GM18507 (cell line): Measurements from ENCODE around the gene MYRIP.

Source experiments
- DNase-seq: peaks from one replicate; pipeline ENCODE4 v3.0.0; 2011; ENCODE audit warnings: low read depth; ENCODE audit not compliant: insufficient read length; ENCODE audit errors: extremely low spot score
- FAIRE-seq: peaks from 2 replicates; lab custom pipeline; 2011; peaks lifted over from hg19 to GRCh38; lab: Jason Lieb, UNC

MYRIP gene

GRCh38 chr3:39941931-39942330 is 132.5 kb downstream of the MYRIP start:
- DNase-seq (no peak), FAIRE-seq (no peak)

GRCh38 chr3:39960515-39961191 is 151.2 kb downstream of the MYRIP start:
- FAIRE-seq (no peak), DNase-seq (no peak)

- DNase-seq (no peak), FAIRE-seq (no peak)
These were observed 151.8 kb downstream of the MYRIP start for GRCh38 chr3:39961230-39961629.

GRCh38 chr3:39962581-39962980 is 153.2 kb downstream of the MYRIP start:
- no peak for FAIRE-seq
- DNase-seq, result no peak

GRCh38 chr3:39965461-39965860 is 156.1 kb downstream of the MYRIP start:
- DNase-seq (no peak), FAIRE-seq (no peak)

- DNase-seq, result no peak
- no peak for FAIRE-seq
These were observed 156.6 kb downstream of the MYRIP start for GRCh38 chr3:39965997-39966396.

- FAIRE-seq, result no peak
These were observed 161.6 kb downstream of the MYRIP start for GRCh38 chr3:39970982-39971381.

GRCh38 chr3:39971559-39972031 is 162.2 kb downstream of the MYRIP start:
- FAIRE-seq (no peak), DNase-seq (no peak)

More at GRCh38 chr3:39970982-39971381, 161.6 kb downstream of the MYRIP start:
- DNase-seq, result no peak

- DNase-seq (no peak), FAIRE-seq (no peak)
These were observed 163.1 kb downstream of the MYRIP start for GRCh38 chr3:39972508-39972907.

GRCh38 chr3:39977058-39977794 is 167.8 kb downstream of the MYRIP start:
- DNase-seq, result no peak
- FAIRE-seq, result no peak

- DNase-seq (no peak), FAIRE-seq (no peak)
These were observed 168.9 kb downstream of the MYRIP start for GRCh38 chr3:39978308-39978707.

GRCh38 chr3:39980058-39980457 is 170.6 kb downstream of the MYRIP start:
- no peak for FAIRE-seq

GRCh38 chr3:39980781-39981180 is 171.4 kb downstream of the MYRIP start:
- DNase-seq, result no peak
- no peak for FAIRE-seq

More at GRCh38 chr3:39980058-39980457, 170.6 kb downstream of the MYRIP start:
- DNase-seq, result no peak

GRCh38 chr3:39981547-39982184 is 172.3 kb downstream of the MYRIP start:
- FAIRE-seq, result no peak
- DNase-seq, result no peak

GRCh38 chr3:39982665-39983357 is 173.4 kb downstream of the MYRIP start:
- FAIRE-seq (no peak), DNase-seq (no peak)

- FAIRE-seq (no peak), DNase-seq (no peak)
These were observed 180.3 kb downstream of the MYRIP start for GRCh38 chr3:39989746-39990145.

- FAIRE-seq, result peak; percentile 74
- DNase-seq, result peak; percentile 14
These were observed 181.1 kb downstream of the MYRIP start for GRCh38 chr3:39990532-39990931.

GRCh38 chr3:40008796-40009195 is 199.4 kb downstream of the MYRIP start:
- no peak for DNase-seq
- no peak for FAIRE-seq

GRCh38 chr3:40009991-40010390 is 200.6 kb downstream of the MYRIP start:
- DNase-seq (no peak), FAIRE-seq (no peak)

- DNase-seq (no peak), FAIRE-seq (no peak)
These were observed 203.0 kb downstream of the MYRIP start for GRCh38 chr3:40012381-40012780.
